ENCODE measurements around the gene ZMYND8.

Gene ZMYND8

DNA sequence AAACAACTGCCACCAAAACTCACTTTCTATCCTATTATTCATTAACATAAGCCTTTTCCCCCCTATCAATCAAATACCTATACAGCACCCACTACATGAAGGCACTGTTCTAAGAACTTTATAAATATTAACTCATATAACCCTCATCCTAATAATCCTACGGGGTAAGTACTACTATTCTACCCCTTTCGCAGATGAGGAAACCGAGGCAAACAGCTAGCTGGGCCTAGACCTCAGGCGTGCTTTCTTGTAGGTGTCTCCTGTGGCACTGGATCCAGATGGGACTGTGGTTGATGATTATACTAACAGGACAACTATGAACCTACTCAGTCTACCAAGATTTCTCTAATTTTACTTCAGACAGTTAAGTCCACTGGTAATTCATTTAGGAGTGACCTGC, 131.6 kb downstream of the ZMYND8 start:
- peak overlapping the region; percentile 63 for H3K27ac Mint-ChIP-seq

DNA sequence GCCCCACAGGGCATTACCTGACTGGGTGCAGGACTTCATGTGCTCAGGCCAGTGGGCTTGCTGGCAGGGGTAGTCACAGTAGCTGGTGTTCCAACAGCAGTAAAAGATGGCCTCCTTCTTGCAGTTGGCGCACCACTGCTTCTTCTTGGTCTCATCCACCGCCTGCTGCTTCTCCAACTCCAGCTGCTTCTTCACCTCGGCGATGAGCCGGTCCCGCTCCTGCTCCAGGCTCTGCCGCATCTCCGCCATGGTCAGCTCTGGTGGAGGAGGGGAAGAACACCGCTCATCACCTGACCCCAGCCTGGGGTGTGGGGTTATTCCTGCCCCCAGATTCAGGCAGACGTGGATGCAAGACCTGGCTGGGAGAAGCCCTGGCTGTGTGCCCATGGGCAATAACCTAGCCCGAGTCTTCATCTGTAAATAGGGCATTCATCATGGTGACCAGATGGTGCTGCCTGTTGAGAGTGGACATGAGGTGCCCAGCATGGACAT, 132.2 kb downstream of the ZMYND8 start:
- H3K36me3 Mint-ChIP-seq = peaks cover 40 to 58% of the 10 kb centered on the region in 2 donors

More for the DNA sequence above, 131.6 kb downstream of the ZMYND8 start:
- Mint-ChIP-seq H3K4me3 (no peak overlapping the region), H3K4me1 (peaks cover 2 to 11% of the 10 kb centered on the region in 2 donors), H3K36me3 (peaks cover 37 to 54% of the 10 kb centered on the region in 2 donors), H3K9me3 (no peaks in the 10 kb centered on the region), H3K27me3 (no peaks in the 10 kb centered on the region)
- ATAC-seq (replicated peaks) (no peak), DNase-seq (no peak)

DNA sequence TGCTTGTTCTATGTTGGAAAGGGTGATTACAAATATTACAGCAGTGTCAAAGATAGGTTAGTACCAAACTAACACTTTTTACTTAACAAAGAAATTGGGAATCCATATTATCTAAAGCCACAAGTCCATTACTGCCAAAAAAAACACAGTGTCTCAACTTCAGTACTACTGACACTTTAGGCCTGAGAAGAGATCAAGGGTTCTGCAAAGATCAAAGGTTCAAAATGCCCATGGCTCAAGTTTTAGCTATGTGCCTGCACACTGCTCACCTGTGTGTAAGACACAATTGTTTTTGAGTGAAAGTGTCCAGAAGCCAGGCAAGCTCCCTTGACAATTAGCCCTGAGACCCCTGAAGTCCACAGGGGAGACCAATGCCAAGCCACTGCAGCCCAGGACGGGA, 132.6 kb downstream of the ZMYND8 start:
- H3K9me3 Mint-ChIP-seq = no peaks in the 10 kb centered on the region
- ATAC-seq (replicated peaks) (no peak), DNase-seq (no peak)
- no peak overlapping the region for H3K4me3 Mint-ChIP-seq
- H3K36me3 Mint-ChIP-seq = peaks cover 40 to 58% of the 10 kb centered on the region in 2 donors
- H3K27me3 Mint-ChIP-seq = no peaks in the 10 kb centered on the region
- peaks cover 2 to 11% of the 10 kb centered on the region in 2 donors for H3K4me1 Mint-ChIP-seq
- H3K27ac Mint-ChIP-seq = no peak overlapping the region

More for the DNA sequence above, 132.2 kb downstream of the ZMYND8 start:
- Mint-ChIP-seq H3K9me3 (no peaks in the 10 kb centered on the region), H3K27ac (peak overlapping the region; percentile 63), H3K27me3 (no peaks in the 10 kb centered on the region), H3K4me1 (peaks cover 2 to 11% of the 10 kb centered on the region in 2 donors), H3K4me3 (no peak overlapping the region)
- DNase-seq = no peak
- no peak for ATAC-seq (replicated peaks)

DNA sequence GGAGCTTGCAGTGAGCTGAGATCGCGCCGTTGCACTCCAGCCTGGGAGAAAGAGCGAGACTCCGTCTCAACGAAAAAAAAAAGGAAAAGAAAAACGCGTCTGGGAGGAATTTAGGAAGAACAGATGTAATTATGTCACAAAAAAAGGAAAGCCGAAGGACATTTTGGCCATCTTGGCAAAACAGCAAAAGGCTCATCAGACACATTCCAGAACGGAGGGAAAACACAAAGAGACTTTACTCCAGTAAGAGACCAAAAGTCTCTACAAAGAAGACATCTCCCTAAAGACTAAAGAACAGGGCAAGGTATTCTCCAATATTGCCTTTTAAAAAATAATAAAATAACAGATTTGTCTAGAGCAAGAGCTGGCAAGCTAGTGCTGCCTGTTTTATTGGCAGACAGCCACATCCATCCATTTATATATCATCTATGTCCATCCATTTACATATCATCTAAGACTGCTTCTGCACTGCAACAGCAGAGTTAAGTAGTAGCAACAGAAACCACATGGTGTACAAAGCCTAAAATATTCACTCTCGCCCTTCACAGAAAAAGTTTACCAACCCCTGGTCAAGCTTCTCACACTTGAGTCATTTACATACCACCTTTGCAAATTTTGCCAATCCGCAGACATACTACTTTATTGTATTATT, 133.9 kb downstream of the ZMYND8 start:
- Mint-ChIP-seq H3K36me3 (peaks cover 44 to 64% of the 10 kb centered on the region in 2 donors), H3K27me3 (no peaks in the 10 kb centered on the region), H3K4me3 (no peak overlapping the region), H3K4me1 (peaks cover 2 to 23% of the 10 kb centered on the region in 2 donors), H3K27ac (peak overlapping the region; percentile 80), H3K9me3 (no peaks in the 10 kb centered on the region)
- ATAC-seq (replicated peaks) (no peak), DNase-seq (no peak)

DNA sequence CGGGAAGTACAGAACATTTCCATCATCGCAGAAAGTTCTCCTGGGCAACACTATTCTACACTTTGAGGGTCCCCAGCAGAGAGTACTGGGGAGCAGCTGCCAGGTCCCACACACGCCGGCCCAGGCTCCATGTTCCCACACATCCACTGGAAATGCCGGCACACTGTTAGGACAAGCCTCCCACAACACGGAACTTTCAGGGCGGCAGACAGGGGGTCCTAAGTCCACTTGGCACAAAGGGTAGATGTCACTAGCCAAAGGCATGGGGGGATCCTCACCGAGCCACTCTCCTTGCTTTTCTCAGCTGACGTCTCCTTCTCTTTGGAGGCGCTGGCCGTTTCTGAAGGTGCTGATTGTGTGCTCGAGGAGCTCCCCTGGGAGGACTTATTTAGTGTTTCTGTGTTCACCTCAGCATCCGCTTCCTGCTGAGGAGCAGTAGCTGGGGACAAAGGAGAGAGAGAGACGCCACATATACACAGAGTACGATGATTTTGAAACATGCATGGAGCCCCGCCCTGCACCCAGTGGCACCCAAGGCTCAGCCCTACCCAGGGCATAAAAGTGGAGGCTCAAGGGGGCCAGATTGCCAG, 135.4 kb downstream of the ZMYND8 start:
- peaks cover 40 to 63% of the 10 kb centered on the region in 2 donors for H3K36me3 Mint-ChIP-seq

DNA sequence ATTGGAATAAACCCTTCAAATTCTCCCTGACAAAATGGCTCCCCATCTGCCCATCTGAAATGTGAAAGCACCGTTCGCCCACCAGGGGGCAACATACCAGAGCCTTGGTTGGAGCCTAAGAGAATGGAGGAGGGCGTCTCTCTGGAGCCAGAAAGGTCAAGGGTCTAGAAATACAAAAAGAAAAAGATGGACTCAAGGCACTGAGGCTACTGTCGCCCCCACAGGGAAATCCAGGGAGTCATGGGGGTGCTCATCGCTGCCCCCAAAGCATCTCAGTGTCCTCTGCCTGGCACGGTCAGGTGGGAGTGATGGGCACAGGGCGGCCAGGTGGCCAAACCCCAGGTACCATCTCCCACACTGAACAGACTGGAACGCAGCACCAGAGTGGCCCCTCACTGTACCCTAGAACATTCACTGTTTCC, 136.3 kb downstream of the ZMYND8 start:
- no peak for DNase-seq
- H3K4me3 Mint-ChIP-seq = no peak overlapping the region
- peaks cover 5 to 29% of the 10 kb centered on the region in 2 donors for H3K4me1 Mint-ChIP-seq
- peak in 1 of 2 donors; percentile 59 for ATAC-seq (replicated peaks)
- no peak overlapping the region for H3K27ac Mint-ChIP-seq
- no peaks in the 10 kb centered on the region for H3K27me3 Mint-ChIP-seq
- peaks cover 45 to 66% of the 10 kb centered on the region in 2 donors for H3K36me3 Mint-ChIP-seq
- no peaks in the 10 kb centered on the region for H3K9me3 Mint-ChIP-seq

More for the DNA sequence above, 135.4 kb downstream of the ZMYND8 start:
- no peak for DNase-seq
- Mint-ChIP-seq H3K4me3 (no peak overlapping the region), H3K4me1 (peaks cover 2 to 23% of the 10 kb centered on the region in 2 donors), H3K9me3 (no peaks in the 10 kb centered on the region), H3K27me3 (no peaks in the 10 kb centered on the region), H3K27ac (peak overlapping the region; percentile 42)
- peak in 1 of 2 donors; percentile 20 for ATAC-seq (replicated peaks)

DNA sequence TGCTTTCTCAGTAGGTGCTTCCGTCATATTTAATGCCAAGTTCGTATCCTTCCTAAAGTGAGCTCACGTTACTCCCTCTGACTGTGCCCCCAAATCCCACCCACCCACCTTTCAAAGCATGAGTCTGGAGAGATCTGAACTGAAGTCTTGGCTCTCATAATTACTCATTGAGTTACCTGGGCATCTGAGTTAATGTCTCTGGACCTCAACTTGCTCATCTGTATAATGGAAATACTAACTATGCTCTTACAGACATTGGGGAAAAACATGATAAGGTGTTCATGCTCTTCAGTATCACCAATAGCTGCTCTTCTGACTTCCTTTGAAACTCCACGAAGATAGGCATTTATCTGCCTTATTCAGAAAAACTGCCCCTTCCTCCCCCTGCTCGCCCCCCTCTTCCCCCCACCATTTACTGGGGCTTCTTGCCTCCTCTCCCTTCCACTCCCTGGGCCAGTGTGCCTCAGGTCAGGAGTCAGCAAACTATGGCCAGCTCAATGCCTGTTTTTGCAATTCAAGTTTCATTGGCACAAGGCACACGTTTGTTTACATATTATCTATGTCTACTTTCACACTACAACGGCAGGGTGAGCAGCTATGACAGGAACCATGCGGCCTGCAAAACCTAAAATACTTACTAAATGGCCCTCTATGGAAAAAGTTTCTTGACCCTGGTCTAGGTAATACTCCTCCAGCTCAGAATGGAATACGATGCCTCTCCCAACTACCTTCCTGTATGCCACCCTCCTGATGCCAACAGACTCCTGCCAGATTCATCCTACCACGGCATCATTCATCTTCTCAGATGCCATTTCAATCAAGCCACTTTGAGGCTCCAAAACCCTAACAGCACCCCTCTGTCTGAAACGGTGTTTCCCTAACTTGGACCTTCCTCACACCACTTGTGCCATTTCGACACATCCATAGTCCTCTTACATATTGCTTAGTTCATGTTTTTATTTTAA, 138.7 kb downstream of the ZMYND8 start:
- DNase-seq (no peak), ATAC-seq (replicated peaks) (no peak)
- Mint-ChIP-seq H3K27ac (peak overlapping the region; percentile 15), H3K27me3 (no peaks in the 10 kb centered on the region), H3K9me3 (no peaks in the 10 kb centered on the region), H3K36me3 (peaks cover 37 to 58% of the 10 kb centered on the region in 2 donors), H3K4me3 (no peak overlapping the region), H3K4me1 (peaks cover 4 to 23% of the 10 kb centered on the region in 2 donors)

DNA sequence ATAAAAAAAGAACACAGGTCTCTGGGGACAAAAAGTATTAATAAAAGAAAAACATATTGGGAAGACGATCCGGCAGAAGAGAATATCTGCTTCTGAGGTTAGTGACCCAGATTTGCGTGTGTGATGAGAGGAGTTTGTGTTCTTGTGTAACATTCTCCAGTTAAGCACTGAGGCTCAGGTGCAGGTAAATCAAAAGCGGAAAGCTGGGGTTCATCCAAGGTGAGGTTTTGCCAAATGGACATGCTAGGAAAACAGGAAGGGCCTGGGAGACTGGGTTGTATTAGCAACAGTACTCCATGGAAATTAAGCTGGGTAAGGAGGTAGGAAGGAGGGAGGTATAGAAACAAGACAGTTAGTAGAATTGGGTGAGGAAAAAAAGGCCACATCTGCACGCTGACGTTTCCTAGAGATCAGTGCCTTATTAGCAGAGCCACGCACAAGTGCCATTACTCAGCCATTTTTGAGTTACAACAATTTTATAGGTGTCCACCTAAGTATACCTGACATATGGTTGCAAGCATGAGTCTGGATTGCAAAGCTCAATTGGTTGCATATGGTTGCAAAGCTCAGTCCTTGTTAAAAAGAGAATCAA, 139.6 kb downstream of the ZMYND8 start:
- peaks cover 30 to 50% of the 10 kb centered on the region in 2 donors for H3K36me3 Mint-ChIP-seq

DNA sequence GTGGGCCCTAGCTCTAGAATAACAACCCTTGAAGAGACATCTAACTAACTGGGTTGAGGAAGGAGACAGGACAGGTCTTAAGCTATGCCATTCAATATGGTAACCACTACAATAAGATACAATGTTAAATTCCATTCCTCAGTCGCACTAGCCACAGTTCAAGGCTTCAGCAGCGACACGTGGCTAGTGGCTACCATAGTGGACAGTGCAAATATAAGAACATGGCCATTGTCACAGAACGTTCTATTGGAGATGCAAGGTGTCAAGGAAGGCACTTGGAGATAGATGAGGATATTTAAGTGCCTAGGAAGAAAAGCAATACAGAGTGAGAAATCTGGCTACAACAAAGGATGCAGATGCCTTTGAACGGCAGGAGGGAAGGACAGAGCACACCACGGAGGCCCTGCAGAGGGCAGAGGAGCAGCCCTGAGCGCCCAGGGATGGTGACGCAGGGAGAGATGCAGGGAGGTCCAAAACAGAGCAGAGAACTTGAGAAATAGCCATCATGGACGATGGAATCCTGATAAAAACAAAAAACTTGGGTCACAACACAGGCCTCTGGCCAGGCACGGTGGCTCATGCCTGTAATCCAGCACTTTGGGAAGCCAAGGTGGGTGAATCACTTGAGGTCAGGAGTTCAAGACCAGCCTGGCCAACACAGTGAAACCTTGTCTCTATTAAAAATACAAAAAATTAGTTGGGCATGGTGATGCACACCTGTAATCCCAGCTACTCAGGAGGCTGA, 140.7 kb downstream of the ZMYND8 start:
- Mint-ChIP-seq H3K27me3 (no peaks in the 10 kb centered on the region), H3K9me3 (no peaks in the 10 kb centered on the region), H3K27ac (peak overlapping the region; percentile 59), H3K4me1 (peaks cover 4 to 17% of the 10 kb centered on the region in 2 donors), H3K4me3 (no peak overlapping the region), H3K36me3 (peaks cover 25 to 42% of the 10 kb centered on the region in 2 donors)
- DNase-seq (no peak), ATAC-seq (replicated peaks) (no peak)

More for the DNA sequence above, 139.6 kb downstream of the ZMYND8 start:
- no peak overlapping the region for H3K27ac Mint-ChIP-seq
- H3K9me3 Mint-ChIP-seq = no peaks in the 10 kb centered on the region
- DNase-seq (no peak), ATAC-seq (replicated peaks) (no peak)
- H3K27me3 Mint-ChIP-seq = no peaks in the 10 kb centered on the region
- H3K4me1 Mint-ChIP-seq = peaks cover 4 to 23% of the 10 kb centered on the region in 2 donors
- H3K4me3 Mint-ChIP-seq = no peak overlapping the region

DNA sequence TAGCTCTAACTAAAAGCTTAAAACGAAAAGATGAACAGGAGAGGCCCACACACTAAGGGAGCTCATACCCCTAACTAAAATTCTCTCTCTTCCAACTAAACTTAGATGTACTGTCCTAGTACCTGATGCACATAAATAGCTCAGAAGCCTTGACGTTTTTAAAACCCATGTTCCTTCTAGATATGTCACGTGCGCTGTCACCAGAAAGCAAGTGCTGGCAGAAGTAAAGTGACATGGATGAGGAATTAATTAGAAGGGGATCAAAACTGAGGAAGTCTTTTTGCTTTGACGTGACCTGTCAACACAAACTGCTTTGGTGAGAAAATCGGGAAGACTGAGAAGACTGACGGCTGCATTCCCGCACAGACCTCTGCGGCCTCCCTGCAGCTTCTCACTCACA, 142.5 kb downstream of the ZMYND8 start:
- ATAC-seq (replicated peaks) (no peak), DNase-seq (no peak)
- Mint-ChIP-seq H3K27me3 (no peaks in the 10 kb centered on the region), H3K4me1 (peaks cover 4 to 17% of the 10 kb centered on the region in 2 donors), H3K27ac (no peak overlapping the region), H3K9me3 (no peaks in the 10 kb centered on the region), H3K4me3 (no peak overlapping the region), H3K36me3 (peaks cover 25 to 40% of the 10 kb centered on the region in 2 donors)

DNA sequence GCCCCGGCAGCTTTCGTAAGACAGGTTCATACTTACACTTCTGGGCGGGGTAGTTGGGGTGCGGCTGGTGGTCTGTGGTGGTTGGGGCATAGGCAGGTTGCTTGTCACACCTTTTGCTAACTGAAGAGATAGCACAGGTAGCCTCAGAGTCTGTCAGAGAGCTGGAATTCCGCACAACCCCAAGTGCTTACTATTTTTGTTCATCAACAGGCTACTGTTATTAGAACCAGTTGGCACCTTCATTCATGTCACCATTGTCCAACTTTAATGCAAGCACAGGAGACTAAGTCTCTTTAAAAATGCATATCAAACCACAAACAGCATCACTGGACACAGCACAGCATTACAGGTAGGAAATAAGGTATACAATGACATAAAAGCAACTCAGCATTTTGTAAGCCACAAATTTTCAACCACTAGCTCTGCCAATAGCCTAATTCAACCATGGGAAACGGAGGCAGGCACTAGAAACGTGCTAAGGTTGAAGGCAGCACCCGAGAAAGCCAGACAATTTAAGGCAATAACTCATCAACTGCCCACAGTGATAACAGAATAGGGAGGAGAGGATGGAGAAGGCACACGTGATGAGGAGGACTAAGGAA, 143.8 kb downstream of the ZMYND8 start:
- no peaks in the 10 kb centered on the region for H3K9me3 Mint-ChIP-seq
- no peak overlapping the region for H3K4me3 Mint-ChIP-seq

DNA sequence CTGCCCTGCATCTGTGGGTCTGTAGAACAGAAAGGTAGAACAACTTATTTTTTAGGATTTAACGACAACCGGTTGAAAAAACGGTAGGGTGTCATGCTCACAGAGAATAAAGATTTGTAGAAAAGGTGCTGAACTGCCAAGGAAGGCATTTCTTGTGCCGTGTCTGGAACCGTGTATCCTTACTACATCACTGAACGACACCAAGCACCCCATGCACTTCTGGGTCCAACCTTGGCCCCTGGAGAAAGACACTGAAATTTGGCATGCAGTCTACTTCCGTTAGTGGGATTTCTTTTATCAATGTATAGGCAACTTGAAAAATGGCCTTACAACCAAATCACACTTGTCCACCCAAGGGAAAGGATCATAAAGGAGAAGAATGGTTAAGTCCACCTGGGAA, 145.5 kb downstream of the ZMYND8 start:
- H3K9me3 Mint-ChIP-seq = no peaks in the 10 kb centered on the region

More for the DNA sequence above, 143.8 kb downstream of the ZMYND8 start:
- DNase-seq (no peak), ATAC-seq (replicated peaks) (no peak)
- Mint-ChIP-seq H3K36me3 (peaks cover 21 to 35% of the 10 kb centered on the region in 2 donors), H3K4me1 (peaks cover 4 to 6% of the 10 kb centered on the region in 2 donors), H3K27ac (no peak overlapping the region), H3K27me3 (no peaks in the 10 kb centered on the region)

DNA sequence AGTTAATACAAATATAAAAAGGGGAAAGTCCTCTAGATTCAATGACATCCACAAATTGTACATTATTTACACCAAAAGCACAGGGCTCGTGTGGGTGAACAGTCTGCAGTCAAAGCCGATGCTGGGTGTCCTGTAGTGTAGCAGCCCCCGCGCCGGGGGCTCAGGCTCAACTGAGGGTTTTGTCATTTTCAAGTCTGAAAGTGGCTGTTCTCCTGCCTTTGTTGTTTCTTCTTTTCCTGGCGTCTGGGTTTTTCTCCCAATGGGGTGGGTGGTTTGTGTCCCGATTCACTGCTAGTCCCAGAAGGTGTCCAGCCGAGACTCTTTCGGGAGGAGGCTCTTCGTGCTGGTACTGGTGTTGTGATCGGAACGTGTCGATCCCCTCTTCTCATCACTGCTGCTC, 146.0 kb downstream of the ZMYND8 start:
- no peak overlapping the region for H3K27ac Mint-ChIP-seq
- ATAC-seq (replicated peaks) = no peak

More for the DNA sequence above, 145.5 kb downstream of the ZMYND8 start:
- peaks cover 25 to 29% of the 10 kb centered on the region in 2 donors for H3K36me3 Mint-ChIP-seq
- DNase-seq = no peak
- H3K27me3 Mint-ChIP-seq = no peaks in the 10 kb centered on the region
- no peak for ATAC-seq (replicated peaks)
- peaks cover 11 to 17% of the 10 kb centered on the region in 2 donors for H3K4me1 Mint-ChIP-seq
- no peak overlapping the region for H3K4me3 Mint-ChIP-seq
- no peak overlapping the region for H3K27ac Mint-ChIP-seq

More for the DNA sequence above, 146.0 kb downstream of the ZMYND8 start:
- Mint-ChIP-seq H3K4me1 (peaks cover 13 to 18% of the 10 kb centered on the region in 2 donors), H3K9me3 (no peaks in the 10 kb centered on the region), H3K36me3 (peaks cover 21 to 24% of the 10 kb centered on the region in 2 donors), H3K27me3 (no peaks in the 10 kb centered on the region), H3K4me3 (no peak overlapping the region)
- no peak for DNase-seq
